ENCODE measurements around the gene FRMPD4.

Gene FRMPD4

DNA sequence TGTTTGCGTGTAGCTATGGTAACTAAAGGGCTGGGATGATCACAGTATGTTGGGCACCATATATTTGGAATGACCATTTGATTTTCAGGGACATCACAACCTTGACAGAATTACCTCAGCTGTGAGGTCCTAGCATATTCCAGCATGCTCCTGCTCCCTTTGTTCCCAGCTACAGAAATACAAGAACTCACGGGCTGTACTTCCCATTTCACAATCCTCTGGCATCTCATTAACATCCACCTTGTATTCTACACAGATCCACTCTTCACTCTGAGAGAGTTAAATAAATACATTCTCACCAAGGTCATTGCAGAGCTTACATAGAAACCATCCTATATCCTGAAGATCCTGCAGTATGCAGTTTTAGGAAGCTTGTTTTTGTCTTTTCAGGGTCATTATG lies 169.7 kb downstream of the FRMPD4 start:
- DNase-seq, result no peak

DNA sequence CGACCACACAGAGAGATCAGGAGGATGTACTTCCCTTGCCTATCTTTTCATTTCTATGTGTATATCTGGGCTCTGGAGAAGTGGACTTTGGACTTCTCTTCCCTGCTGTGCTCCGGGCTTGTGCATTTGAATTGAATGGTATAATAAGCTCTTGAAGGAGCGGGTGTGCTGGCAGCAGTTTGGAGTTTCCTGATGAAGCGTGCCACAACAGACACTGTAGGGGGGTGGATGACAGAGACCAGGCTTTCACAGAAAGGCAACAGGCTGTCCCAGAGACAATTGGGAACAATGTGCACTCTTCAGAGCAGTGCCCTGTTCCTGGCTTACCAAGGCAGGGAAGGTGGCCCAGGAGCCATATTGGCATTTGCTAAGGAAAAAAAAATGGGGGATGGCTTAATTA lies 170.1 kb downstream of the FRMPD4 start:
- peak; percentile 6 to 47 for DNase-seq

DNA sequence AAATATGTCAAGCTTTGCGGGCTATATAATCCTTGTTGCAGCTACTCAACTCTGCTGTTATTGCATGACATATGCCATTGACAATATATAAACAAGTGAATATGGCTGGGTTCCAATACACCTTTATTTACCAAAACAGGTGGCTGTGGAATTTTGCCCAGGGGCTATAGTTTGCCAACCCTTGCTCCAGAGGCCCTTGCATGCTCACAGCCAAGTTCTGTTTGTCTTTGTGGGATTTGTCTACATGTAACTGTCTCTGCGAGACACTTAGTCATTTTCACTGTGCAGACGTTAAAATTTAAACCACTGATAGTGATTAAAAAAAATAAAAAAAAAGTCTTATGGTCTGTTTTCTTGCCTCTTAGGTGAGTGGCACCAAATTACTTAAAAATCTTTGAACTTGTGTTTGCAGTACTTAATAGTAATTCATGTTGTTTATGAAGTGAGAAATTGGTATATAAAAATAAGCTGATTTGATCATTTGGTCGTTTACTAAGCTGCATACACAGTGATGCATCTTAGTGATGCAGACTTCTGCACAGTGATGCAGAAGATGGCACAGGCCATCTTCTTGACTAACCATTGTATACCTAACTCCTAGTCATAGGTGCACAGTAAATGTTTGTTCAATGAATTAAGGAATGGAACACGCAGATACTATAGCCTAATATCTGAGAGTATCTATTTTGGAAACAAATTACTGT lies 170.9 kb downstream of the FRMPD4 start:
- DNase-seq, result peak; percentile 27 to 74

DNA sequence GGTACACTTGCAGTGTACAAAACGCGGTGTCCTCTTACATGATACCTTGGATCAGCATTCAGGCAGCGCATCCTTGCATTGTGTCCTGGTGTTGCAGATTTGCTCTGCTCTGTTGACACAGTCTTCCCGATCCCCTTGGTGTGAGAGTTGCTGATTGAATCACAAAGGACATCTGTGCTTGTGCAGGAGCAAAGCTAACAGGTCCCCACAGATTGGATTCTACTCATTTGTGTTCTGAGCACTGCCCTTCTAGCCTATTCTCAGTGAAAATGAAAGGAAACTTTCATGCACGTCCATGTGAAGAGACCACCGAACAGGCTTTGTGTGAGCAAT lies 171.4 kb downstream of the FRMPD4 start:
- no peak for DNase-seq

DNA sequence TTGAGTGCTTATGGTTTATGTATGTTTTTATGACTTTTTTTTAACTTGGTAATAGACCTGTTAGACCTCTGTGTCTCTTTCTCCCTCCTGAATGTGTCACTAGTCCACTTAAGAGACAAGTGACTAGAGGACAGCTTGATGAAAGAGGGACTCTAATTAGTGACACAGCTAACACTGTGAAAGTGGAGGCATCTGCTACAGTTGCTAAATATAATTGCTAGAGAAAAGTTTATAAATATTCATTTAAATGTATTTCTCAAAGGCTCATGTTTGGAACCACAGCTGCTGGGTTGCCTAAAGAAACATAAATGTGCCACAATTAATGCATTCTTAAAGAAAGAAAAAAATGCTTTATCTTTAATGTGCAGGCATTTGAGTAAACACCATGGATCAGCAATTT lies 176.4 kb downstream of the FRMPD4 start:
- no peak for DNase-seq

DNA sequence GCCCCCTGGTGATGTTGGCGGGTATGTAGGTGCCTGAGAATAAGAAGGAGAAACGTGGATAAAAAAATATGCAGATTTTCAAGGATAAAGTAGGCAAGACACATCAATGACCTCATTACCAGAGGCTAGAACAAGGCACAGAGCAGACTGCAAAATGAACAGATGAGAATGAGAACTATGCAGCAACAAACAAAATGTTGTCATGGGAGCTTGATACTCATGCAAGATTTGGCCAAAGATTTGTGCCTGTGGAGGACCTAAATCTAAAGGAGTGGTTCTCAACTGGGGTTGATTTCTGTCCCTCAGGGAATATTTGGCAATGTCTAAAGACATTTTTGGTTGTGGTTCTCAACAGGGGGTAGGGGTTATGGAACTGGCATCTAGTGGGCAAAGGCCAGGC lies 177.3 kb downstream of the FRMPD4 start:
- no peak for DNase-seq

DNA sequence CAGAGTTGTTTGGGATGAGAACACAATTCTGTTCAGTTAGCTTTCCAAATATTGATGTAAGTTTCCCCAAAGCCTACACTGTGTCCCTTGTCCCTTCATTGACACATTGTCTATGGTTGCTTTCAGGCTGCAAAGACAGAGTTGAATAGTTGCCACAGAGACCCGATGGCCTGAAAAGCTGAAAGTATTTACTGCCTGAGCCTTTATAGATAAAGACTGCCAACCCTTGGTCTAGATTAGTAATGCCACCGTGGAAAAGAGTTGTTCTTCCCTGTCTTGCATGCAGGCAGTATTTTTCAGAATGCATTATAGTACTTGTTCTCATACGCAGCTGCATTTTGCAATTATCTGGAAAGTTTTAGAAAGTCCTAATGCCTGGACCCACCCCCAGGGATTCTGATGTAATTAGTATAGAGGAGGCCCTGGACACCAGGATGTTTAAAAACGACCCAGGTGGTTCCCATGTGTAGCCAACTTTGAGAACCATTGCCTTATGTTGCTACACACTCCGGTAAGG lies 180.8 kb downstream of the FRMPD4 start:
- peak in 1 of 2 experiments; percentile 39 for DNase-seq

DNA sequence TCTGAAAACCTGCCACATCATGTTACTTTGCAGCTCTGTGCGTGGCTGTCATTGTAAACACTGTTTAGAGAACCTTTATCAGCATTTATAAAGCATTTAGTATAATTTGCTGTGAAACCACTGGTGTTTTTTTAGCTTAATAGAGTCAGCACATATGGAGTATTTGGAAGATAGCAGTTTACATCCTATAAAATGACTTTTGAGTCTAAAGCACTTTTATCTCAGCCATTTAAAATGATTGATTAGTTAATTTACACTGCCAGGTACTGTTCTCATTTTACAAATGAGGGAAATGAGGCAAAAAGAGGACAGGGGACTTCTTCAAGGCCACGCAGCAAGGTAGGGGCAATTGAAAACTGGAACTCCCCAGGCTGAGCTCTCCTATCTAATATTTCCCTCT lies 181.7 kb downstream of the FRMPD4 start:
- DNase-seq, result peak in 1 of 2 experiments; percentile 27

DNA sequence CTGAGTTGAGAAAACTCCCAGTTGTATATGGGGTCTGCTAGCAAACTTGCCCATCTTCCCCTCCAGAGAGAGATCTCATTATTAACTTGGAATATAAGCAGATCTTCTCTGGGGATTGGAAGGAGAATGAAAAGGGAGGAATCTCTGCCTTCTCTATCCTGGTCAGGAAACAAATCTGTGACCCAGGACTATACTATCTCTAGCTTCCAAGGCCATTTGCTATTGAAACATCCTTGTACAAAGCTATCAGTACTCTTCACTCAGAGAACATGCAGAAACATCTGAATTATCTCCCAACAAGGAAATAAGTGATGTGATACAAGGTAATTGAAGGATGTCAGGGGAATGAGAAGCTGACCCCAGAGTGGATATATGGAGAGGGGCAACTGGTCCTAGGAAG lies 183.8 kb downstream of the FRMPD4 start:
- no peak for DNase-seq

DNA sequence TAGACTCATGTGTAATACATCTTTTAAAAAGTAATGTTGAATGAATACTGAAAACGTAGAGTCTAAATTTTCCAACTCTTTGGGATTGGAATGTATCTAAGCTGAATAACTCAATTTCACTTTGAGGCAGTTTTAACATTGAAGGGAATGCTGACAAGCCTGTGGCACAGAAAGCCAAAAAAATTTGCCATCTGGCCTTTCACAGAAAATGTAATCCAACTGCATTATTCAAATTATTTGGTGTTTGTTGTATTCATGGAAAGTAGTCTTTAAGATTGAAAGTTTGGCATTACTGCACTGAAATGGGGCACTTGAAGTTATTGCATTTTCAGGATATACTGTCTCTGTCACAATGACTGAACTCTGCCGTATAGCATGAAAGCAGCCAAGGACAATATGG lies 186.9 kb downstream of the FRMPD4 start:
- DNase-seq, result no peak

DNA sequence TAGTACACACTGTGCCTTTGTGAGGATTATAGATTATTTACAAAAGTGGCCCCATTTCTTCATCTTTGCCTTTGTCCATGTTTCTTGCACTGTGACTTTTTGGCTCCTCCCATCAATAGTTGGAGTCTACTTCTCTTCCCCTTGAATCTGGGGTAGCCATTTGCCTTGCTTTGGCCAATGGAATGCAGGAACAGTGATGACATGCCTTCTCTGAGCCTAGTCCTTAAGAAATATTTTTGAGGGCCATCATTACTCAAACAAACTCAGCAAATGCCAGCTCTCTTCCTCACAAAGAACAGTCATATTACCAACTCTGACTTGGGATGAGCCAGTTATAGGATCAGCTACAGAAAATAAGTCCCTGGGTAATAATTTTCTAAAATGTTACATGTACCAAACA lies 189.6 kb downstream of the FRMPD4 start:
- DNase-seq, result no peak

DNA sequence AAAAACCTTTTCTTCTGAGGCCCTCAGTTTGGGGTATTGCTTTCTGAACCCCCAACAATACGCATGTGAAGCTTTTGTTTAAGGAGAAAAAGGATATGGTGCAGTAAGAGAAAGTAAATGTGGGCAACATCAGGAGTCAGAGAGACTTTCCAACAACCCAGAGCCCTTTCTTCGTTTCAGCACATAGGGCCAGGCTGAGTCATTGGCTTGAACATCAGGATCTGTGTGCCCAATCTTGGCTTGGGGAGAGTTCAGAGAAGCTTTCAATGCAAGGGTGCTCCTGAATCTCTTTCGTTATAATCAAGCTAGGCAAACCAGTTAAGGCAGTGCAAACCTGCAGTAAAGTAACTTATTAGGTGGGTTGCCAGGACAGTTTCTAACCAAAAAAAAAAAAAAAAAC lies 191.2 kb downstream of the FRMPD4 start:
- no peak for DNase-seq

DNA sequence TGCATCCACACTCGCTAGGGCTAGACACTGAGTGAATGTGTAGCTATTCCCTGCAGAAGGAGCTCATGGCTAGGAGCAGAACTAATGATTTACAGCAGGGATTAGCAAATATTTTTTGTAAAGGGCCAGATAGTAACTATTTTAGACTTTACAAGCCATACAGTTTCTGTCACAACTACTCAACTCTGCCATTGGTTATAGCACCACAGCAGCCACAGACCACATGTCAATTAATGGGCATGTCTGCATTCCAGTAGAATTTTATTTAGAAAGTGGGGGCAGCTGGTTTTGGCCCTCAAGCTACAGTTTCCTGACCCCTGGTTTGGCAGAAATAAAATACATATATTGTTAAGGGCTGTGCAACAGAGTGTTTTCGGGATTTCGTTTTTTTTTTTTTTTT lies 192.6 kb downstream of the FRMPD4 start:
- DNase-seq, result no peak

DNA sequence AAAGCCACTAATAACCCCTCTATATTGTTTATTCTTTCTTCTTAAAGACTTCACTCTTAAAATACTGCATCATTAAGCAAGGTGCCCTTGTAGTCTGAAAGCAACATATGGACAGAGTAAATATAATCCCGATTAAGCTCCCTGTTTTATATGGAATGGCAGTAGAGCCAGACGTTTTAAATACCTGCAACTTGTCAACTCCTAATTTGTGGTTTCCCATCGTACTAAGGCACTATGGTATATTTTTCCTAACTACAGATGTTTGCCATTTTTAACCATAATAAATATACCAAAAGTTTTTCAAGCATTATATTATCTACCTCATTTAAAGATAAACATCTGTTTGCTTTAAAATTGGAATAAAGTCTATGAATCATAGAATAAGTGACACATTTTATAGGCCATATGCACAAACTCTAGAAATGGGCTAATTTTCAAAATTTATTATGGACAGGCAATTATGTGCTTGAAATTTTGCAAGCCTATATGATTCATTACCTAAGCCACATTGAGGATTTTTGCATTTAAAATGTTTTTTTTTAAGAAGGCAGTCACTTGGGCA lies 194.6 kb downstream of the FRMPD4 start:
- DNase-seq, result no peak

DNA sequence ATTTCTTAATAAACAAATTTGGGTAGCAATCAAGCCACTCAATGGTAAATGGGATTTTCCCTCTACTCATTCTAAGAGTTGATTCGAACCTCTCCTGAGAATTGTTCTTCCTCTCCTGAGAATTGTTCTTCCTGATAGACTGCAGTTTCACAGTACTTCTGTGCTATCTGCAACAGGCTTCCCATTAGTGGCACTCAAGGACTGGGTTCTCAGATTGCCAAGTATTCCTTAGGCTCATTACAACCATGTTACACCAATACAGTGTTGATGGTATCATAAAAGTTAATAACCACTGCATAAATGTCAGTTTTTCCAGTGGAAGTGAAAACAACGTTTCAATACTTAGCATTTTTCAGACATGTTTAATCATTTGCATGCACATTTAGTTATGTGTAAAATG lies 201.6 kb downstream of the FRMPD4 start:
- no peak for DNase-seq

DNA sequence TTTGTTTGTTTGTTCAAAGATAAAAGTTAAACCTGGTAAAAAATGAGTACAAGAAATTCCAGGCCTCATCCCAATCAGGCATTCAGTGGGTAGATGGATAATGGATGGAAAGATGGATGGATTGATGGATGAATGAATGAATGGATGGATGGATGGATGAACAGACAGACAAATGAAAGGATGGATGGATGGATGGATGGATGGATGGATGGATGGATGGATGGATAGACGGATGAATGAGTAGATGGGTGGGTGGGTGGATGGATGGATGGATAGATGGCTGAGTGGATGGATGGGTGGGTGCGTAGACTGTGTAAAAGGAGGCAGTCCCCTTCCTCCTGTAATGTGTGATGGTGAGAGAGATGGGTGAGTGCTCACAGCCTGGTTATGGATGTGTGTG lies 206.7 kb downstream of the FRMPD4 start:
- no peak for DNase-seq

DNA sequence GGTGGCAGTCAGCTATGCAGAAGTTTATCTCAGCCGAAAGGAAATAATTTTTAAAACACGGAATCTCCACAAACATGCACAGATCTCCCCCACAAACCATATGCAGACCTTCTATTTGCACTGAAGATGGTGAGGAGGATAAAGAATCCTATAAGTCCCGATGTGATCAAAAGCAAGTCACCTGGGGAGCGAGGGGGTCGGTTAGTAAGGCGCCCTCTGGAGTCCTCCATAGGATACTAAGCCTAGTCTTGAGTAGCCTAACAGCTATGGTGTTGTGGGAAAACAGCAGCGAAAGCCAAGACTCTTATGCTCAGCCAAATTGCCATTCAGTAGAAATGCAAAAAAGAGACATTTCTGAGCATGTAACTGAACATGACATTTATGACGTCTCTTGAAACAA lies 210.9 kb downstream of the FRMPD4 start:
- DNase-seq, result no peak

DNA sequence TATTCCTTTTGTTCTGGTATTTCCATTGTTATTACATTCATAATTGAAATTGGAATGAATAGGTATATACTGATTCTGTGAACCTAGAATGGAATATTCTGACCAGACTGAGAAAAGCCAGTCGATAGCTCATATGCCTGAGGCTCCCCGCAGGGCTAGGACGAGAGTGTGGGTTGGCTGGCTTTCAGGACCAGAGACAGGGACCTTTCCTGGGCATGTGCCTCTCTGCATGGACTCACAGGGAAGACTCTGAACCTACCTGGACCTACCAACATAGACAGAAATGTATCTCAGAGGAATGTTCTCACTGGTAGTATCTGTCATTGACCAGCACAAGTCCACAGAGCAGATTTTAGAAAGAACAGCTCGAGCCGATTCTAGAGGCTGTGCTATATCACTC lies 214.6 kb downstream of the FRMPD4 start:
- no peak for DNase-seq

DNA sequence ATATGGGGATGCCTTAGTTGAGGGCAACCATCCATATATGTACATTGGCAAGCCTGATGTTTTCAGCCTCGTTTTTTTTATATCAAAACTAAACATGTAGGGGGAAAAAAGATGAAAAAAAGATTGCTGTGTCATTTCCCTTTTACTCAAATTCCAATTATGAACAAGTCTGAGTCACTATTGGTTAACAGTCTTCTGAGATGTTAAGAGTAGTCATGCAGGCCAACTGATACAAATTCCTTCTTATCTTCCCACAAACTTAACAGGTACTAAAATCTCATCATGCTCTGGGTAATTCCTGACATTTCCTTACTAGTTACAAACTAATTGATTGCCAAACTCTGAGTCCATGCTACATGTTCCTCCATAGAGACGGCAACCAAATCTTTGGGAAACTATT lies 222.1 kb downstream of the FRMPD4 start:
- DNase-seq, result no peak

DNA sequence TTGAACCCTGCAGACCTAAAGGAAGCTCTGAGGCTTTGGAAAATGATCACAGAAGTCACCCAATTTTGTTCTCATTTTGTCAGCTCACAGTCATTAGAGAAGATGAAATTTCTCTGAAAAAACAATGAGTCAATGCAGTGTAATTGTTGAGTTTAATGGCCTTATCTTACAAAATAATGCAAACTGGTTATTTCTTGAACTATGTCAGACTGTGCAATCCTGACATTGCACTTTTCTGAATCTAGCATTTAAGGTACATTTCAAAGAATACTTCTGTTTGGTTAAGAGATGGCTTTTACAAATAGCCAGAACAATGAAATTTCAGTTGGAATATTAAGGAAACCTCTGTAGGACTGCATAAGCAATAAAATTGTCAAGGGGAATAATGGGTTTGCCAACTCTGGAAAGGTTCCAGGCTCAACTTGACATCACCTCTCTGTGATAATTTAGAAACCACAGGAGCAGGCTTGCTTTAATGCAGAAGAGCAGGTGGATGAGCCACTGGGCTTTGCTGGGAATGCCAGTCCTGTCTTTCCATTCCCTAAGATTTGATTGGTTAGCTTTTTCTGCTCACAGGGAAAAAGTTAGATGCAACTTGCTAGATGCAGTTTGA lies 222.8 kb downstream of the FRMPD4 start:
- peak; percentile 74 to 84 for DNase-seq

DNA sequence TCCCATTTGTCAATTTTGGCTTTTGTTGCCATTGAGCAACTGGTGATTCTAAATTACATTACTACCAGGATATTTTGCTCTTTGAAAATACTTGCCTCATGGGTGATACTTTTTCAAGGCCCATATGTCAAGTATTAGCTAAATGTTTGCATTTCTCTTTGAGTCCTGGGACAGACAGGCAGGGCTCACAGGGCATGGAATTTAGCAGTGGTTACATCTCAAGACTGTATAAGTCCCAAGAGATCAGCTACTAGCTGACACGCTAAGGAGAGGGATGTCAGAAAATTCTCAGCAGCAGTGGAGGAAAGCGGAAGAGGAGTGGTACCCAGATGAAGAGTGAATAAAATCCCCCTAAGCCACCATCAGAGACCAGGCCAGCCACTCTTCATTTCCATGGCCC lies 224.9 kb downstream of the FRMPD4 start:
- no peak for DNase-seq

DNA sequence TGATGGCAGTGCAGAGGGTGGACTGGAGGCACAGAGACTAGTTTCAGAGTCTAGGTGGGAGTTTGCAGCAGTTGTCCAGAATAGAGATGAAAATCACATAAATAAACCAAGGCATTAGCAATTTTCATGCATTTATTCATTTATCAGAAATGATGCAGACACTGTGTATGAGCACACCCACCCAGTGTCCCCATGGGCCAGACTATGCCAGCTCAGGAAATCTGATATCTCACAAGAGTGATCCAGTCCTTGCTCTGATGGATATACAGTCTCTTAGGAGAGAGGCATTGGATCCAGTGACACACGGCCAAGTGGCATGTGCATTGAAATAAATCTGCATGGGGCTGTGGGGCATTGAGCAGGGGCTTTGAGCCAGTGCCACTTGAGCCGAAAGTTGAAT lies 228.2 kb downstream of the FRMPD4 start:
- DNase-seq, result no peak

DNA sequence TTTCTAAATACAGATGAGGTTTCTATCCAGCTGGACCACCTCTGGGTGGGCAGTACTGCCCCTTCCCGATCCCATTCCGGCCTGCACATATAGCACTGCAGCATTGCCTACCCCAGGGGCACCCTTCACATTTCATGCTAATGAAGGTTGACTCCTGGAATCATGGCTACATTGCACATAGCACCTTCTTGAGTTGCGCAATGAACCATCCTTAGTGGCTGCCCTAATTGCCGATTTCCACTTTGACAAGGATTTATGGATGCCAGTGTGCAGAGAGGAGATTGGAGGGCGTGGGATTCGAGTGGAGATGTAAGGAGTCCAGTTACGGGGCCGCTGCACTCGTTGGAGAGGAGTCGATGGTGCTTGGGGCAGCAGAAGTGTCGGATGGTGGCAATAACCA lies 229.0 kb downstream of the FRMPD4 start:
- DNase-seq, result no peak

DNA sequence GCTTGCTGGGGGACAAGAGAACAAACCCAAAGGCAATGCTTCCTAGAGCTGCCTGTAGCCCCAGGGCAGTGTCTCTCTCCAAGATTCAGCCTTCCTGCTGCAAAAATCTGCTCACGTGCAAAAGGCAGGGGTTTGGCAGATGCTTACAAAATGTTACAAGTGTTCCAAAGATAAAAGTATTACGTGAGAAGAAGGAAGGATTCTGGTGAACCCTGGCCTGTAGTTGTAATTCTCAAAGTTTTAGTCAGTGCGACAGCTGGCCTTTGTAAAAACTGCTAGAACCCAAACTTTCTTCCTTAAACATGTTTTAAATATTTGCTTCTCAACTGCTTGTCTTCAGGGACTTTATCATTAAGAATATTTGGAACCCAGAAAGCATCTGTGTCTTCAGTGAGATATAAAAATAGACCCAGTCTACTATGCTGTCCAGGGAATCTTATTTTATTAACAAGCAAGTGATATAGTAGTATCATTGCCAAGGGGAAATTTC lies 232.3 kb downstream of the FRMPD4 start:
- no peak for DNase-seq

DNA sequence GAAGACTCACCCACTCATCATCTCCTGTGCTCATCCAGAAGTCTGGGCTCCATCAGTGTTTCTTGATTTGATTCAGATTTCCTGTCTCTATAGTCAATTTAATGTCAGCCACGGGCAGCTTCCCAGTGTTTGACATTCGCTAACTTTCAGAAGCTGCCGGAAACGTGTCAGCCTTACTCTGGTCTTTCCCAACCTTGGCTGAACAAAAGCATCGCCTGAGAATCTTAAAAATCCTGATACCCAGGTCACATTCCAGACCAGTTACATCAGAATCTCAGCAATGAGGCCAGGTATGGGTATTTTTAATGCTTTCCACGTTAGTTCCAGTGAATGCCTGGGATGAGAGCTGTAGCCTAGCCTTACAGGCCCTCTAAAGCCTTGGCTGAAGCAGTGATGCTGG lies 233.8 kb downstream of the FRMPD4 start:
- no peak for DNase-seq
